Upper lobe of right lung (tissue), 1 donor: ENCODE measurements around the gene UST. TPM values are rescaled to one million over a fixed set of nuclear protein-coding genes. Genes with fewer than 3 reads are reported as not detected.
"Not testable (repeated sequence)": the region's sequence is repeated elsewhere in the genome, so short reads cannot be mapped to it uniquely, and the experiment has no call there.

Experiments used
- ATAC-seq: fragments of 200-7000 bp; cut with Tn5 transposase; one replicate; pipeline ENCODE4 v1.9.1; 2020; ENCODE audit warnings: mild to moderate bottlenecking, moderate library complexity
- DNase-seq: peaks from one replicate; pipeline ENCODE4 v3.0.0-alpha.2; 2020
- H3K27ac ChIP-seq: fragments of 200-600 bp; one replicate; pipeline ENCODE4 v1.8.0; 2022
- H3K27me3 ChIP-seq: fragments of 200-600 bp; one replicate; pipeline ENCODE4 v1.8.0; 2022; ENCODE audit warnings: mild to moderate bottlenecking
- H3K36me3 ChIP-seq: fragments of 200-600 bp; one replicate; pipeline ENCODE4 v1.8.0; 2022
- H3K4me1 ChIP-seq: fragments of 200-600 bp; one replicate; pipeline ENCODE4 v1.8.0; 2022
- H3K4me3 ChIP-seq: fragments of 200-600 bp; one replicate; pipeline ENCODE4 v1.8.0; 2022; ENCODE audit warnings: mild to moderate bottlenecking
- H3K9me3 ChIP-seq: fragments of 200-600 bp; one replicate; pipeline ENCODE4 v1.8.0; 2022
- intact Hi-C: fragments of 100-400 bp; cut with DNase I; formaldehyde crosslinking; loops from one replicate; pipeline ENCODE4 v1.11.0; 2022
- total RNA-seq: library from RNA; stranded (reverse); fragmentation: NEBNext Ultra II Directional; extraction: Animal tissue kit (Norgen Biotek cat#: 25700); gene quantifications from one replicate; pipeline ENCODE4 v1.2.1, GENCODE V29; 2021
- TF ChIP-seq, protein P1 (sequence below): fragments of 200-600 bp; IDR thresholded peaks from one replicate; pipeline ENCODE4 v1.8.0; 2022; ENCODE audit warnings: antibody characterized with exemption
- donor health status: DM: no; HTN: yes; CAD: no; lungs with severe emphysema.

UST gene
- total RNA-seq, 1 donor from 2014 or later = 11.8 TPM

DNA sequence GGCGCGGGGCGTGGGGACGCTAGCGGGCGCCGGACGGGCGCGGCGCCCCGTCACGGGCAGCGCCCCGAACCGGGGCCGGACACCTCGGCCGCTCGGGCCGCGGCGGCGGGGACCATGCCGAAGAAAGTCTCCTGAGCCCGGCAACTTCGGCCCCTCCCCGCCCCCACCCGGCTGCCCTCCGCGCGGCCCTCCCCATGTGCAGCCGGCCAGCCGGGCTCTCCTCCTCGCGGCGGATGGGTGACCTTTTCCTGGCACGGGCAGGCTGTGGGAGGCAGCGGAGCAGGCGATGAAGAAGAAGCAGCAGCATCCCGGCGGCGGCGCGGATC is 278 bp downstream of the UST start:
- TF ChIP-seq, protein P1, sequence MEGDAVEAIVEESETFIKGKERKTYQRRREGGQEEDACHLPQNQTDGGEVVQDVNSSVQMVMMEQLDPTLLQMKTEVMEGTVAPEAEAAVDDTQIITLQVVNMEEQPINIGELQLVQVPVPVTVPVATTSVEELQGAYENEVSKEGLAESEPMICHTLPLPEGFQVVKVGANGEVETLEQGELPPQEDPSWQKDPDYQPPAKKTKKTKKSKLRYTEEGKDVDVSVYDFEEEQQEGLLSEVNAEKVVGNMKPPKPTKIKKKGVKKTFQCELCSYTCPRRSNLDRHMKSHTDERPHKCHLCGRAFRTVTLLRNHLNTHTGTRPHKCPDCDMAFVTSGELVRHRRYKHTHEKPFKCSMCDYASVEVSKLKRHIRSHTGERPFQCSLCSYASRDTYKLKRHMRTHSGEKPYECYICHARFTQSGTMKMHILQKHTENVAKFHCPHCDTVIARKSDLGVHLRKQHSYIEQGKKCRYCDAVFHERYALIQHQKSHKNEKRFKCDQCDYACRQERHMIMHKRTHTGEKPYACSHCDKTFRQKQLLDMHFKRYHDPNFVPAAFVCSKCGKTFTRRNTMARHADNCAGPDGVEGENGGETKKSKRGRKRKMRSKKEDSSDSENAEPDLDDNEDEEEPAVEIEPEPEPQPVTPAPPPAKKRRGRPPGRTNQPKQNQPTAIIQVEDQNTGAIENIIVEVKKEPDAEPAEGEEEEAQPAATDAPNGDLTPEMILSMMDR = no peak
- H3K4me1 ChIP-seq = peaks cover 5% of the 10 kb centered on the region
- DNase-seq (peak; percentile 82), ATAC-seq (peak; percentile 53)
- H3K4me3 ChIP-seq = peak overlapping the region; percentile 82
- H3K27me3 ChIP-seq = no peaks in the 10 kb centered on the region
- no peaks in the 10 kb centered on the region for H3K9me3 ChIP-seq
- intact Hi-C loops = loop anchor here (10.0 kb wide), 1 partner anchor 198 kb away; no protein-coding TSS in a partner anchor
- H3K27ac ChIP-seq = peak overlapping the region; percentile 78
- H3K36me3 ChIP-seq = no peaks in the 10 kb centered on the region

DNA sequence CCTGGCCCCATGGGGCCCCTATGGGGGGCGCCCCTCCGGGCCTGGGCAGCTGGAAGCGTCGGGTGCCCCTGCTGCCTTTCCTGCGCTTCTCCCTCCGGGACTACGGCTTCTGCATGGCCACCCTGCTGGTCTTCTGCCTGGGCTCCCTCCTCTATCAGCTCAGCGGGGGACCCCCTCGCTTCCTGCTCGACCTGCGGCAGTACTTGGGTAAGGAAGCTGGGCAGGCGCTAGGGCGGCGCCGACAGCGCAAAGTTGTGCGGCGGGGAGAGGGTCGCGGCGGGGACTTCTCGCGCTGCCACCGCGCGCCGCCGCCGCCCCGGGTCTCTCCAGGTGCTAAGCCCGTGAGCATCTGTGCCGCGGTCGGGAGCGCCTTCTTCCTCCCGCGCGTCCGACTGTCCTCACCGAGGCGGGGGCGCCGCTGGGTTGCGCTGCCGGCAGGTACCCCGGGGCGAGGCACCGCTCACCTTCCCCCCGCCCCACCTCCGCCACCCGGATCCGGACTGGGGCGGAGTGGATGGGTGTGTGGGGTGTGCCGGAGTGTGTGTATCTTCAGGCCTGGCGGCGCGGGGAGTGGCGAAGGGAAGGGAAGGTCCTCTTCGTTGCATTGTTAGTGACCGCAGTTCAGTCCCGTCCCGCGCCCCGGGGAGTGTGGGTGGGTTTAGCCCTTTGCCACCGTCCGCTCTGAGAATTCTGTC is 788 bp downstream of the UST start:
- TF ChIP-seq, protein P1 = no peak
- Histone ChIP-seq H3K4me1 (peaks cover 5% of the 10 kb centered on the region), H3K9me3 (no peaks in the 10 kb centered on the region), H3K4me3 (peak overlapping the region; percentile 82), H3K36me3 (no peaks in the 10 kb centered on the region), H3K27ac (peak overlapping the region; percentile 78), H3K27me3 (no peaks in the 10 kb centered on the region)
- intact Hi-C loops = loop anchor here (10.0 kb wide), 1 partner anchor 197 kb away; no protein-coding TSS in a partner anchor
- DNase-seq = peak; percentile 83
- ATAC-seq = peak; percentile 78

GRCh38 chr6:148749674-148750073 is 2.8 kb downstream of the UST start:
- Histone ChIP-seq H3K9me3 (no peaks in the 10 kb centered on the region), H3K4me3 (no peak overlapping the region), H3K36me3 (no peaks in the 10 kb centered on the region), H3K27me3 (no peaks in the 10 kb centered on the region), H3K27ac (no peak overlapping the region), H3K4me1 (peaks cover 5% of the 10 kb centered on the region)
- DNase-seq = no peak
- no peak for ATAC-seq
- intact Hi-C loops = loop anchor here (10.0 kb wide), 1 partner anchor 195 kb away; no protein-coding TSS in a partner anchor
- TF ChIP-seq, protein P1 = no peak

DNA sequence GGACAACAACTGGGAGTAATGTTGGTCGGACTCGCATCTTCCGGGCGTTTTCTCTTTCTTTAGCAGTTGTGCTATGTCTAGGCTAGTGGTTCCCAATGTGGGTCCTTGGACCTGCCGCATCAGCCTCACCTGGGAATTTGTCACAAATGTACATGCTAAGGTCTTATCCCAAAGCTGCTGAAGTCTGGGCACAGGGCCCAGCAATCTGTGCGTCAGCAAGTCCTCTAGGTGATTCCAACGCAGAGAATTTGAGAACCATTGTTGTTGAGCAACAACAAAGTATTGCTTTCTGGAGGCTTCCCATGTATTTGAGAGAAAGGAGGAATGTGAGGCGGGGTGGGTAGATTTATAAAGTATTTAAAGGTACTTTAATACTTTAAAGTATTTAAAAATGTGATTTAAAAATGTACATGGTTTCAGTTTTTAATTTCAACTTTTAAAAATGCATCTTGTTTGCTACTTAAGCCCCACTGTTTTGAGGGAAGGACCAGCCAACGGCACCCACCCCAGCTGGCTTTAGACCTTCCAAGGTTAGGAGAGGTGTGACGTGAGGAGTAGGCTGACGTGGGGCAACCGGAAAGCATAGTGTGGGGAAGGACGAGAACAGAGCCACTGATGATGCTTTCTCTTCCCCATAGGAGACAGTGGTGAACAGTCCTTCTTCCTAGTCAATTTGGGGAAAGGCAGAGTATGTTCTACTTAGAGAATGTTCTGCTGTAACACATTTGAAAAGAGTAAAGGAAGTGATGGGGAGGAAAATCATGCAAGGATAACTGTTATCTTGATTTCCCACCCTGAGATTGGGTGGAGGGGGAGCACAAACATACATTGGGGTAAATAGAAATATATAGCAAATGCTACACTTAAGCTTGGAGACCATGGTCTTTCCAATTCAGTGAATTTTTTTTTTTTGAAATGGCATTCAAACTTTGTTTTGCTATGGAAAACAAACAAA is 4.3 kb downstream of the UST start:
- Histone ChIP-seq H3K4me3 (no peak overlapping the region), H3K27me3 (no peaks in the 10 kb centered on the region), H3K9me3 (no peaks in the 10 kb centered on the region), H3K27ac (no peak overlapping the region), H3K4me1 (peaks cover 5% of the 10 kb centered on the region), H3K36me3 (no peaks in the 10 kb centered on the region)
- peak; percentile 72 for DNase-seq
- ATAC-seq = no peak
- TF ChIP-seq, protein P1 = no peak
- intact Hi-C loops = no loop called here

GRCh38 chr6:148751793-148752170 is 5.0 kb downstream of the UST start:
- TF ChIP-seq, protein P1 = no peak
- peaks cover 5% of the 10 kb centered on the region for H3K4me1 ChIP-seq
- H3K9me3 ChIP-seq = no peaks in the 10 kb centered on the region
- no peak for ATAC-seq
- H3K27me3 ChIP-seq = no peaks in the 10 kb centered on the region
- no peak overlapping the region for H3K27ac ChIP-seq
- intact Hi-C loops = no loop called here
- DNase-seq = no peak
- H3K4me3 ChIP-seq = no peak overlapping the region
- H3K36me3 ChIP-seq = no peaks in the 10 kb centered on the region

- ATAC-seq, H3K4me3 ChIP-seq, H3K27ac ChIP-seq, intact Hi-C loops, H3K4me1 ChIP-seq, H3K9me3 ChIP-seq, DNase-seq, H3K36me3 ChIP-seq, H3K27me3 ChIP-seq: not testable (repeated sequence)
These were observed 8.5 kb downstream of the UST start for GRCh38 chr6:148755379-148755778.
